Measurements from ENCODE around the gene SDCBP2.

The SDCBP2 gene

GRCh38 chr20:1331101-1331500 is 2.2 kb upstream of the SDCBP2 start:
- DNase-seq = no peak
- no peak for ATAC-seq

GRCh38 chr20:1330075-1330830 is 1.3 kb upstream of the SDCBP2 start:
- ATAC-seq (no peak), DNase-seq (peak; percentile 43)

GRCh38 chr20:1327827-1328679 is 886 bp downstream of the SDCBP2 start:
- no peak for ATAC-seq
- DNase-seq = no peak

GRCh38 chr20:1327241-1327653 is 1.7 kb downstream of the SDCBP2 start:
- no peak for DNase-seq
- ATAC-seq = no peak

- no peak for DNase-seq
Measured at GRCh38 chr20:1326031-1326930, 2.7 kb downstream of the SDCBP2 start.

GRCh38 chr20:1325173-1326030 is 3.5 kb downstream of the SDCBP2 start:
- DNase-seq (peak; percentile 99), ATAC-seq (peak; percentile 80)

More at GRCh38 chr20:1326031-1326930, 2.7 kb downstream of the SDCBP2 start:
- ATAC-seq = peak; percentile 14

GRCh38 chr20:1324598-1325172 is 4.3 kb downstream of the SDCBP2 start:
- DNase-seq (peak; percentile 49), ATAC-seq (no peak)

- no peak for DNase-seq
- no peak for ATAC-seq
Measured at GRCh38 chr20:1323830-1324597, 4.9 kb downstream of the SDCBP2 start.

- ATAC-seq (no peak), DNase-seq (no peak)
Measured at GRCh38 chr20:1323256-1323655, 5.7 kb downstream of the SDCBP2 start.

GRCh38 chr20:1322511-1323245 is 6.3 kb downstream of the SDCBP2 start:
- DNase-seq (no peak), ATAC-seq (no peak)

- no peak for DNase-seq
Measured at GRCh38 chr20:1321654-1321939, 7.3 kb downstream of the SDCBP2 start.

GRCh38 chr20:1320902-1321653 is 7.9 kb downstream of the SDCBP2 start:
- ATAC-seq (no peak), DNase-seq (no peak)

More at GRCh38 chr20:1321654-1321939, 7.3 kb downstream of the SDCBP2 start:
- ATAC-seq = no peak

GRCh38 chr20:1320016-1320415 is 8.9 kb downstream of the SDCBP2 start:
- no peak for DNase-seq
- ATAC-seq = no peak

- ATAC-seq = no peak
Measured at GRCh38 chr20:1319462-1319861, 9.5 kb downstream of the SDCBP2 start.

GRCh38 chr20:1319051-1319450 is 9.9 kb downstream of the SDCBP2 start:
- DNase-seq (no peak), ATAC-seq (no peak)

More at GRCh38 chr20:1319462-1319861, 9.5 kb downstream of the SDCBP2 start:
- DNase-seq = no peak

- DNase-seq = no peak
- no peak for ATAC-seq
Measured at GRCh38 chr20:1317545-1318255, 11.2 kb downstream of the SDCBP2 start.

GRCh38 chr20:1315804-1316203 is 13.1 kb downstream of the SDCBP2 start:
- DNase-seq (no peak), ATAC-seq (no peak)

All from stimulated activated naive CD8-positive, alpha-beta T cell treated with anti-CD3 and anti-CD28 coated beads, Interleukin-15, Interleukin-2, amounts not matched to agents 100 U/mL and 50 U/mL, for 24 hours (primary cell).